Urothelium cell line (cell line): ENCODE results near the gene DNA2.

Source experiments
- DNase-seq: peaks from one replicate; pipeline ENCODE4 v3.0.0; 2011; ENCODE audit warnings: low spot score, mixed read lengths
- FAIRE-seq: peaks from 2 replicates; lab custom pipeline; 2011; peaks lifted over from hg19 to GRCh38; lab: Jason Lieb, UNC

Gene DNA2

GRCh38 chr10:68365611-68366010 is 106.2 kb downstream of the DNA2 start:
- no peak for FAIRE-seq
- DNase-seq: no peak

- FAIRE-seq: no peak
- DNase-seq: no peak
Observed at GRCh38 chr10:68364101-68364886, 107.5 kb downstream of the DNA2 start.
